HepG2 (cell line): ENCODE results near the gene GIPC3. TPM values are rescaled to one million over a fixed set of nuclear protein-coding genes. Genes with fewer than 3 reads are reported as not detected.

Experiments used
- AGO1 ChIP-seq: fragments of 200-400 bp; formaldehyde crosslinking; IDR thresholded peaks from 2 replicates; pipeline ENCODE4 v1.6.1; 2017; ENCODE audit warnings: mild to moderate bottlenecking, low read depth, low read length, moderate library complexity; ENCODE audit not compliant: poor library complexity, severe bottlenecking
- ARID2 ChIP-seq: sonication (generic); formaldehyde crosslinking; IDR thresholded peaks from 2 replicates; pipeline ENCODE4 v1.8.1; 2022; ENCODE audit warnings: mild to moderate bottlenecking, missing genetic modification reagents, borderline replicate concordance
- ATAD3A ChIP-seq: sonication (generic); formaldehyde crosslinking; IDR thresholded peaks from 2 replicates; pipeline ENCODE4 v1.4.0; 2020; ENCODE audit warnings: missing genetic modification reagents
- GATA4 ChIP-seq: sonication (generic); IDR thresholded peaks from 2 replicates; pipeline ENCODE4 v1.6.1; 2016; ENCODE audit warnings: antibody characterized with exemption, low read depth, borderline replicate concordance
- HMG20B ChIP-seq: conservative IDR thresholded peaks from 2 replicates; pipeline ENCODE4 v1.6.1; 2016; ENCODE audit warnings: missing genetic modification reagents, missing compliant biosample characterization
- HNRNPLL ChIP-seq: fragments of 200-400 bp; formaldehyde crosslinking; IDR thresholded peaks from 2 replicates; pipeline ENCODE4 v1.6.1; 2017; ENCODE audit warnings: mild to moderate bottlenecking, low read depth, low read length; ENCODE audit not compliant: poor library complexity, severe bottlenecking
- NR0B2 ChIP-seq: sonication (generic); formaldehyde crosslinking; IDR thresholded peaks from 2 replicates; pipeline ENCODE4 v1.4.0; 2020; ENCODE audit warnings: mild to moderate bottlenecking, missing genetic modification reagents
- NR3C1 ChIP-seq: sonication (generic); formaldehyde crosslinking; IDR thresholded peaks from 2 replicates; pipeline ENCODE4 v1.4.0; 2020; ENCODE audit warnings: missing genetic modification reagents
- RBM22 ChIP-seq: fragments of 200-400 bp; formaldehyde crosslinking; optimal IDR thresholded peaks from 2 replicates; pipeline ENCODE3; 2017; ENCODE audit warnings: mild to moderate bottlenecking, low read length, moderate library complexity
- REL ChIP-seq: sonication (generic); formaldehyde crosslinking; conservative IDR thresholded peaks from 2 replicates; pipeline ENCODE4 v1.8.0; 2022; ENCODE audit warnings: mild to moderate bottlenecking, missing genetic modification reagents, moderate library complexity
- SMARCC2 ChIP-seq: fragments of 450-650 bp; IDR thresholded peaks from 2 replicates; pipeline ENCODE4 v1.6.1; 2017; ENCODE audit warnings: antibody characterized with exemption, mild to moderate bottlenecking
- STAT6 ChIP-seq: sonication (generic); formaldehyde crosslinking; IDR thresholded peaks from 2 replicates; pipeline ENCODE4 v1.4.0; 2020; ENCODE audit warnings: missing genetic modification reagents, mild to moderate bottlenecking, borderline replicate concordance
- TAF15 ChIP-seq: fragments of 200-400 bp; formaldehyde crosslinking; IDR thresholded peaks from one replicate; pipeline ENCODE4 v1.6.1; 2018; ENCODE audit warnings: mild to moderate bottlenecking, low read depth, low read length; ENCODE audit not compliant: poor library complexity, severe bottlenecking
- TFAP4 ChIP-seq: sonication (generic); IDR thresholded peaks from 2 replicates; pipeline ENCODE4 v1.6.1; 2016; ENCODE audit warnings: low read depth, borderline replicate concordance
- ZFY ChIP-seq: sonication (generic); formaldehyde crosslinking; IDR thresholded peaks from 2 replicates; pipeline ENCODE4 v1.4.0; 2020; ENCODE audit warnings: missing genetic modification reagents
- ZNF121 ChIP-seq: sonication (generic); formaldehyde crosslinking; IDR thresholded peaks from 2 replicates; pipeline ENCODE4 v1.5.0; 2020; ENCODE audit warnings: mild to moderate bottlenecking, missing genetic modification reagents
- ZNF230 ChIP-seq: sonication (generic); formaldehyde crosslinking; IDR thresholded peaks from 2 replicates; pipeline ENCODE4 v1.4.0; 2020; ENCODE audit warnings: mild to moderate bottlenecking, missing genetic modification reagents
- ZNF335 ChIP-seq: sonication (generic); formaldehyde crosslinking; IDR thresholded peaks from 2 replicates; pipeline ENCODE4 v1.4.0; 2020; ENCODE audit warnings: missing genetic modification reagents
- ZNF513 ChIP-seq: sonication (generic); formaldehyde crosslinking; conservative IDR thresholded peaks from 2 replicates; pipeline ENCODE4 v1.5.0; 2020; ENCODE audit warnings: missing genetic modification reagents
- ZNF580 ChIP-seq: IDR thresholded peaks from 2 replicates; pipeline ENCODE4 v1.6.1; 2016; ENCODE audit warnings: low read depth, borderline replicate concordance
- ZNF7 ChIP-seq: IDR thresholded peaks from 2 replicates; pipeline ENCODE4 v1.6.1; 2016; ENCODE audit warnings: missing biosample characterization, missing genetic modification reagents
- ZNF788 ChIP-seq: sonication (generic); formaldehyde crosslinking; IDR thresholded peaks from 2 replicates; pipeline ENCODE4 v1.5.0; 2020; ENCODE audit warnings: mild to moderate bottlenecking, missing genetic modification reagents, borderline replicate concordance
- ZSCAN21 ChIP-seq: sonication (generic); formaldehyde crosslinking; IDR thresholded peaks from 2 replicates; pipeline ENCODE4 v1.8.0; 2022; ENCODE audit warnings: mild to moderate bottlenecking, missing genetic modification reagents, moderate library complexity, borderline replicate concordance
- polyA plus RNA-seq, 8 experiments: library from polyadenylated mRNA; depleted of rRNA in 3 of 8; stranded (reverse) in 7 of 8; unstranded in 1 of 8; fragments of >200 nt; fragmentation: Illumina TruSeq in 4 of 8; extraction: Trizol in 4 of 8; gene quantifications; 2 replicates each; pipeline versions ENCODE4 v1.2.1 to v1.2.3, GENCODE V29; 2011 to 2016; ENCODE audit warnings: low read depth in 4 of 8, missing spikeins in 1 of 8, mixed read lengths in 1 of 8; ENCODE audit not compliant: insufficient read depth in 1 of 8
- total RNA-seq, 5 experiments: library from RNA; depleted of rRNA; stranded (reverse); fragments of >200 nt; fragmentation: Illumina TruSeq; extraction: Trizol; gene quantifications; 2 replicates each; pipeline ENCODE4 v1.2.3, GENCODE V29; 2016; ENCODE audit warnings: low read depth in 1 of 5

The GIPC3 gene
- total and polyA plus RNA-seq, 2 of the 13 experiments (the other 11 are each of a cell fraction or from before 2014, with no cell fraction given), result 0.05 TPM; not detected in 1

- TF ChIP-seq NR3C1 (CRISPR knock-in tag), result no peak
- TF ChIP-seq GATA4, result no peak; the same call in 1 of the 2 replicates
- no peak; the same call in 1 of the 2 replicates for TF ChIP-seq TFAP4
- no peak for TF ChIP-seq RBM22
- peak; percentile 56 for TF ChIP-seq AGO1
- TF ChIP-seq STAT6 (CRISPR knock-in tag), result no peak
- TF ChIP-seq ZNF580 (CRISPR knock-in tag), result peak; percentile 37
- peak; percentile 97; the same call in 1 of the 2 replicates for TF ChIP-seq ZNF788 (CRISPR knock-in tag)
- TF ChIP-seq REL, result peak; percentile 31; the same call in 1 of the 2 replicates
- TF ChIP-seq SMARCC2, result no peak
- TF ChIP-seq ARID2 (CRISPR knock-in tag), result 0 out of 2 replicates have a peak, but pooled peaks have one; percentile 44
- peak; percentile 99 for TF ChIP-seq ZNF335 (CRISPR knock-in tag)
- no peak for TF ChIP-seq ATAD3A (CRISPR knock-in tag)
- TF ChIP-seq HMG20B (CRISPR knock-in tag), result peak; percentile 43; the same call in 1 of the 2 replicates
- TF ChIP-seq ZNF7 (CRISPR knock-in tag), result no peak
- peak; percentile 87 for TF ChIP-seq ZFY (CRISPR knock-in tag)
- peak; percentile 89; the same call in 1 of the 2 replicates for TF ChIP-seq ZSCAN21 (CRISPR knock-in tag)
- no peak for TF ChIP-seq ZNF513
- TF ChIP-seq TAF15, result no peak
- no peak; the same call in 1 of the 2 replicates for TF ChIP-seq NR0B2 (CRISPR knock-in tag)
- no peak for TF ChIP-seq ZNF121 (CRISPR knock-in tag)
- 0 out of 2 replicates have a peak, but pooled peaks have one; percentile 34 for TF ChIP-seq ZNF230 (CRISPR knock-in tag)
- TF ChIP-seq HNRNPLL, result peak; percentile 78
These were observed 41.4 kb downstream of the GIPC3 start, which contains the start of gene CACTIN (continued) for GRCh38 chr19:3626473-3627350.
